ENCODE results near the gene PDE1C. TPM values are rescaled to one million over a fixed set of nuclear protein-coding genes. Genes with fewer than 3 reads are reported as not detected.

PDE1C gene
- total RNA-seq, 1 donor from 2014 or later = 19.2 TPM

DNA sequence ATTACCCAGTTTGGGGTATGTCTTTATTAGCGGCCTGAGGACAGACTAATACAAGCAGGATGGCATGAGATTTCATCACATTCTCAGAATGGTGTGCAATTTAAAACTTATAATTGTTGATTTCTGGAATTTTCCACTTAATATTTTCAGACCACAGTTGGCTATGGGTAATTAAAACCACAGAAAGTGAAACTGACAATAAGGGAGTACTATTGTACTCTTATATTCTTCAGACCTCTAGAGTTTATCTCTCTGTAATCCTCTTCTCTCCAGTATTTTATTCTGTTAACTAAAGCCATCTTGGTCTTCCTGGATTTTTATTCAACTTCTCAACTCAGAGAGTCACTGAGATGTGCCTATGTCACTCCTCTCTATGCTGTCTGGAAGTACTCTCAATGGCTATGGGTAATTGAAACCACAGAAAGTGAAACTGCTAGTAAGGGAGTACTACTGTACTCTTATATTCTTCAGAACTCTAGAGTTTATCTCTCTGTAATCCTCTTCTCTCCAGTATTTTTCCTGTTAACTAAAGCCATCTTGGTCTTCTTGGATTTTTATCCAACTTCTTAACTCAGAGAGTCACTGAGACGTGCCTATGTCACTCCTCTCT is 264.9 kb downstream of the PDE1C start:
- DNase-seq (ENCODE audit: low spot score in 2 of 2) (no peak), FAIRE-seq (no peak)

DNA sequence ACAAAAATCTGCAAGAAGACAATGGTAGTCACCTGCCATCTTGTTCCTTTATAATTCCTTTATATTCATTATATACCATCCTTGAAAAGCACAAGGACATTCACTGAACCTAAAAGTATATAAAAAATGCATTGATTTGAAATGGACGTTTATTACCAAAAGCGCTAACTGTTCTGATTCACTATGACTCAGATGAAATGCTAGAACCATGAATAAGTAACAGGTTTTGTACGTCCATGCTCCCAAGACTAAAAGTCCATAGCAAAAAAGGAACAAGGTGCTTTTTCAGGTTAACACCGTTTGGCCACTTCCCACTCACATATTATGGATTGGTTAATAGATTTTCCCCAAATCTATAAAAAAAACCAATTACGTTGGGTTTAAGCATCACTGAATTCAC is 273.8 kb downstream of the PDE1C start:
- DNase-seq (ENCODE audit: low spot score in 2 of 2) = no peak
- no peak for FAIRE-seq

DNA sequence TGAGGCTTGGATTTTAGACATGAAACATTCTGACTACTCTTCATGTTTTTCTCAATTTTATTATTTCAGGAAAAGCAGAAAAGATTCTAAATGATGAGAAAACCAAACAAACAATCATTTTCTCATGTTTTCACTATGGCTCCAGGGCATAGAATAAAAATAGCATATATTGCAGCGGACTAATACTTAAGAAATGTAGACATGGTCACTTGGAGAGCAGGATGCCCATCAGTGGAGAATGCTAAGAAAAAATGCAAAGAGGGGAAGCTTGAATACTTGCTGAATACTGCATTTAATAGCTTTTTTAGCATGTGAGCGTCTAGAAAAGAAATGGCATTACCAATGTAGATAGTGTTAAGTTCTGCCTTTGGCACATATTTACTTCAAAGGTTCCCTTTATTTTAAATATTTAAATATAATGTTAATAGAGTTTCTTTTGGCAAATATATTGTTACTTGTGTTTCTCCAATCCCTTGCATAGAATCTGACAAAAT is 275.3 kb downstream of the PDE1C start:
- no peak for FAIRE-seq

DNA sequence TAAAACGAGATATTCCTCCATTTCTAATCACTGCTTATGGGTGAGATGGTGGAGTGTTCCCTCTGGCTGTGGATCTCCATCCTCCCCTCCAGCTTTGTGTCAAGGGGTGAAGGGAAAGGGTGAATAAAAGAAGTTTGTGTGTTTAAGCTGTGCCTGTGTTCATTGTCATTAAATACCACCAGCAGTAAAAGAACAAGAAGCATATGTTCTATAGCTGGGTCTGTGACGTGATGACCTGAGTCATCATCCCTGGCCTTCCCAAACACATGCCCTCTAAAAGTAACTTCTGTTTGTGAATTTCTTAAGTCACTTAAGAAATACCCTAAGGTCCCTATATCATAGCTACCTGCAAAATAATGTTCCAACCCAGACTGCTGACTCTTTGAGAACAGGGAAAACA is 278.3 kb downstream of the PDE1C start:
- no peak for FAIRE-seq
- no peak for DNase-seq (ENCODE audit: low spot score in 2 of 2)

More for the DNA sequence above, 275.3 kb downstream of the PDE1C start:
- DNase-seq (ENCODE audit: low spot score in 2 of 2) = no peak

DNA sequence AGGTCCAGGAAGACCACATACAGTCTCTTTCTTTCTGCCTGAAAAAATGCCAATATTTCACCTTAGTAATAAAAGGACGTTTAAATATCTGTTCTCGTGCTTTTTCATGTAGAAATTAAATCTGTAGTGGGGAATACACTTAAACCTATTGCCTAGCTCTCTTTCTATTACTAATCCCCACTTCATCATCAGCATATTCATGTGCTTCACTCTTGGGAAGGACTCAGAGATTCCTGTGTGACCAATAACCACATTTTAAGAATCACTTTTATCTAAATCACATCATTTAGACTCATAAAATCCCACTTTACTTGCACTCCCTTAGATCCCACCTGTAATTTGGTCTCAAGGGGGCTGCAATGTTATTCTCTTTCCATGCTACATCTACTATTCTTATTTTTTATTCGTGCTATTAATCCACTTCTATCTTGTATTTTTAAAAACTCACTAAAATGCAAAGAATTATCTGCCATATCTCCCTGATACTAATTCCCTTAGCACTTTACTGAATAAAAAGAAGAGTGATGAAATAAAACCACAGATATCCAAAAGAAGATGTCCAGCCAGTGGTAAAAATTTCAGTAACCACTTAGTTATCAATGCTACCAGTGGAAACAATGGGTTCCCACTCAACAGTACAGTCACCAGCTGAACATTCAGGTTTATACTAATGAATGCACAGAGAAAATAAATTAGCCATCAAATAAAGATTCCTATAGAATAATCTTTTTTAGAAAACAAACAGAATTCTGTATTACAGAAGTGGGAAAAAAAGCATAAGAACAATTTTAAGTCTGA is 281.1 kb downstream of the PDE1C start:
- DNase-seq (ENCODE audit: low spot score in 2 of 2) (no peak), FAIRE-seq (no peak)

DNA sequence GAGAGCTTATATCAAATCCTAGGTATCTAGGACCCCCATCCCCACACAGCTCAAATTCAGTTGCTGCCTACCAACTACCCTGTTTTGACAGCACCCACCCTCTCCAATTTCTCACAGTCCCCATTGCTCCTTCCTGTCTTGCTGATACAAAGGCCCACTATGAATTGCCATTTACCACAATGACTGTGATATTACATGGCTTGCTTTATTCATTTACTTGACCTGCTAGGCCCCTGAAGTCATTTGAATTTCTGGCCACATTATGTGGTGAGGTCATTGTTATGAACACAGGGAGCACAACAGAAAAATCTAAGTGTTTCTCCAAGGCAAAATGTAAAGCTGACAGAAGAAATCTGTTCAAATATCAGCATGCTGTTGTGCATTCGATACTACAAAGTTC is 281.8 kb downstream of the PDE1C start:
- DNase-seq (ENCODE audit: low spot score in 2 of 2) = no peak
- FAIRE-seq = no peak

GRCh38 chr7:31786326-31786725 is 283.9 kb downstream of the PDE1C start:
- DNase-seq (ENCODE audit: low spot score in 2 of 2) (no peak), FAIRE-seq (no peak)

DNA sequence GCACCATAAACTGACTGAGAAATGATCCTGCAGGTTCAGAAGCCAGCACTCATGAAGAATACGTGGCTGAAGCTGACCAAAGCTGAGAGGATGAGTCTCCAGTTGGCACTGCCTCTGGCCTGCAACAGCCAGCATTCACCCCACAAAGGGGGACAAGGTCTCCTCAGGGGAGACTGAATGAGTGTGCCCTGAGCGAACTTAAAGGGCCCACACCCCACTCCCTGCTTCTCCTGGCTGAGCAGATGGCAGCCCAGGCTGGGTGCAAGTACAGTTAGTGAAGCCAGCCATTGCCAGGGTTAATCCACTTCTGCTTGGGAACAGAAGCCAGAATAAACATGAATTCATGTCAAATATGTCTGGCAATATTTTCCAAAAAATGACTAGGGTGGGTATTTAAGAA is 285.1 kb downstream of the PDE1C start:
- FAIRE-seq (no peak), DNase-seq (ENCODE audit: low spot score in 2 of 2) (no peak)

DNA sequence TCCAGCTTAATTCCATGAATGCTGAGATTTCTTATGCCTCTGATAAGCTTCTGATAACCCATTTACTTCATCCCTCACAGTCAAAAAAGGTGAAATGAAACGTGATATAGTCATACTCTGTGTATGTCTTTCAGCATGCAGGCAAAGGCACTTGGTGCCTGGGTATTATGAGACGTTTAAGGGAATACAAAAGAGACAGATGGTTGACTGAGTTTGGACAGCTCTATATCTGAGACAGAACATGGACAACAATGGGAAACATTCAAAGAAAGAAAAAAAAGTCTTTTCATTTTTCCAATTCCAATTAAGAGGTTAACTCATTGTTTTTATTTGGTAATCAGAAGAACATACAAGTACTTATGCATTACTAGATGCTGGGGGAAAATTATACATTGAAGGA is 287.0 kb downstream of the PDE1C start:
- no peak for FAIRE-seq

GRCh38 chr7:31782411-31782991 is 287.7 kb downstream of the PDE1C start:
- peak; percentile 23 for FAIRE-seq
- DNase-seq (ENCODE audit: low spot score in 2 of 2) = peak; percentile 5 to 21

More for the DNA sequence above, 287.0 kb downstream of the PDE1C start:
- DNase-seq (ENCODE audit: low spot score in 2 of 2) = no peak

- DNase-seq (ENCODE audit: low spot score in 2 of 2) (no peak), FAIRE-seq (no peak)
Observed at GRCh38 chr7:31778296-31778695, 291.9 kb downstream of the PDE1C start.

- FAIRE-seq (no peak), DNase-seq (ENCODE audit: low spot score in 2 of 2) (no peak)
Observed at GRCh38 chr7:31776616-31777015, 293.6 kb downstream of the PDE1C start.

DNA sequence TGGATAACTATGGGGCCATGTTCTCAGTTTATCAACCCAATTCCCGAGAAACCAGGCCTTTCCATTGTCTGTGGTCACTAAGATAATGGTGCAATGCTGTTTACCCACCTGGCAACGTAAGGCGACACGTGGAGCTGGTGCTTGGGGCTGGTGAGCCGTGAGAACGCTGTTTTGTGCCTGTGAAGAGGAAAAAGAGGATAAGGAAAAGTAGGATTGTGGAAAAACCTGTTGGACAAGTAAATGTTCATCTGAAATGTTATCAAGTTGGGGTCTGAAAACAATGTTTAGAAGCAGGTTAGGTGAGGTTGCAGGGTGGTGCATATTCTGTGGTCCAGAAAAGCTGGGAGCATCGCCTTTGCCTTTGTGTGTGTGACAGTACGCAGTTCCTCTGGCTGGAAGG is 294.7 kb downstream of the PDE1C start:
- no peak for FAIRE-seq
- no peak for DNase-seq (ENCODE audit: low spot score in 2 of 2)

DNA sequence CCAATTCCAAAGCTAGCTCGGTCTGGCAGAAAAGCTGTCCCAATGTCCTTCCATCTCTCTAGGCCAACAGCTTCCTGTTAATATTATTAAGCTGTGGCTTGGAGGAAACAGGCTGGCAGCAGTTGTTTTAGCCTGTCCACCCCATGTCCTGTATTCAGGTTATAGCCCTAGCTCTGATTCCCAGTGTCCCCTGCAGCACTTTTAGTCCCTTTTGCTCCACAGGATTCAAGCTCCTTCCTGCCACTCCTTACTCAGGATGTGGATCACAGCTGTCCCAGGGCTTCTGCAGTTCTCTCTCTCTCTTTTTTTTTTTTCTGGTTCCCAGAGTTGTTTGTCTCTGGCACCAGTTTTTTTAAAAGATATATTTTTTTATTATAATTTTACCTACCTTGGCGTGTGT is 298.0 kb downstream of the PDE1C start:
- DNase-seq (ENCODE audit: low spot score in 2 of 2) (no peak), FAIRE-seq (no peak)

- DNase-seq (ENCODE audit: low spot score in 2 of 2) (no peak), FAIRE-seq (no peak)
Observed at GRCh38 chr7:31767686-31768358, 302.4 kb downstream of the PDE1C start.

DNA sequence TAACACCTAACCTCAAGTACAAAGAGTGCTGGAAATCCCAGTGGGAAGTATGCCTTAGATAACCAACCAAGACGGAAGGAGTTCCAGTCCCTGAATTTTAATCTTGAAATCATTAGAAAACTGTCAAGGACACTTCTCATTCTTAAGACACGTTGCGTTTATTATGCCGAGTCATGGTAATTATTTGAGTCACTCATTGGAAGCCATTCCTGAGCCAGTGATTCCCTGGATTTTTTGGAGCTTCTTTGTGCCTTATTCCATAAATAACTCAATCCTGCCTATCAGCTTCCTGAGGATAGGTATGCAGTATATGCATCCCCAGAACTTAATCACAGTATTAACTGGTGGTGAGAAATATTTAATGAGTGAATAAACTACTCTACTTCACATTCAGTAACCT is 305.7 kb downstream of the PDE1C start:
- FAIRE-seq (no peak), DNase-seq (ENCODE audit: low spot score in 2 of 2) (no peak)

- no peak for FAIRE-seq
Observed at GRCh38 chr7:31763548-31763947, 306.7 kb downstream of the PDE1C start.

GRCh38 chr7:31761646-31762045 is 308.6 kb downstream of the PDE1C start:
- DNase-seq (ENCODE audit: low spot score in 2 of 2) = no peak
- FAIRE-seq = no peak

More at GRCh38 chr7:31763548-31763947, 306.7 kb downstream of the PDE1C start:
- DNase-seq (ENCODE audit: low spot score in 2 of 2) = no peak

DNA sequence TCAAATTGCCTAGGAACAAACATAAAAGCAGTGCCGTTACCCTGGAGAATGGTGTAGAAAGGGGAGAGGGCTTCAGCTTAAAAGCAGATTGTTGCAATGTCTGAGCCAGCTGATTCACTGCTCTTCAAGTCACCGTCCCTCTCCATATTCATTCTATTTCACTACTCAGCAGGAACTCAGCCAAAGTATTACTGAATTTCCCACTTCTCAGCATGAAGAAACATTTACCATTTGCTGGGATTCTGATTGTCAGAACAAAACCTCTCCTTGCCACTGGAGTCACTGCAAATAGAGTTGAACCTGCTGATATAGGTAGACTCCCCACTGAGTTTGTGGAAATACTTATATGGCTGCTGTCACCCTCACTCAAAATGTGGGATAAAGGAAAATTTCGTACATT is 311.5 kb downstream of the PDE1C start:
- no peak for FAIRE-seq
- no peak for DNase-seq (ENCODE audit: low spot score in 2 of 2)

DNA sequence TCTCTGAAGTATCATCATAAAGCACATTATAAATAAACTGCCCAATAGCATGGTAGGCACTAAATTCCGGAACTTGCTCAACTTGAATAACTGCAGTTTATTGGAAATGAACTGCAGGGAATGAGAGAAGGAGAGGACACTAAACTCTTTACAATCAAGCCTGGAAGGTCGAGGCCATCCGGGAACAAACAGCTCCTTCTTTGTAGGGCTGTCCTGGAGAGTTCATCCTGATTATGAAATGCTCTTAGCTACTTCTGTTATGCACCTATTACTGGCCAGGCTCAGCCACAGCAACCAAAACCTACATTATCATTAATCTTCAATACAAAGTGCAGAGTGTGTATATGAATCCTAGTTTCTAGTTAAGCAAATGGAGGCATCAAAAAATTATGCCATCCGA is 318.5 kb downstream of the PDE1C start:
- no peak for DNase-seq (ENCODE audit: low spot score in 2 of 2)
- FAIRE-seq = no peak

DNA sequence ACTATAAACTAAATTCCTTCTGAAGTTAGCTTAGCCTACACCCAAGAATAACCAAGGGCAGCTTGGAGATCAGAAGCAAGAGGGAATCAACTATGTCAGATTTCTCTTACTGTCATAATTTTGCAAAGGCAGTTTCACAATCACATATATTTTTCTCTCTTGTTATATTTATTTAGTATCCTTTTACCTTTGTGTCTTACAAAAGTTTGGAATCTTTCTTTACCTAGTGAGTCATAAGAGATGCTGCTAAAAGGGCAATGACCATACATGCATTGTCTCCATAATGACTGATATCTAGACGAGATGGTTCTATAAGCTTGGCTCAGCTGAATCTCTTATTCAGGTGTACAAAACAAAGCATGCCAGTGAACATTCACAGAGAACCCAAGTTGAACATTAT is 322.1 kb downstream of the PDE1C start:
- DNase-seq (ENCODE audit: low spot score in 2 of 2) (no peak), FAIRE-seq (no peak)

Measured in frontal cortex (tissue), 4 donors.